CD4-positive, alpha-beta memory T cell (primary cell): Measurements from ENCODE around the gene GCAT. TPM values are rescaled to one million over a fixed set of nuclear protein-coding genes. Genes with fewer than 3 reads are reported as not detected.

Experiments
- CTCF ChIA-PET: fragments of 350-600 bp; sonication (Branson Sonifier 250); formaldehyde crosslinking; loops from one replicate; lab custom pipeline; 2021; ENCODE audit warnings: inconsistent platforms; ENCODE audit not compliant: partially characterized antibody; lab: Charles Lee
- POLR2A ChIA-PET: fragments of 350-600 bp; sonication (Branson Sonifier 250); formaldehyde crosslinking; loops from one replicate; lab custom pipeline; 2021; ENCODE audit not compliant: partially characterized antibody; lab: Charles Lee
- DNase-seq, 5 donors: peaks; one replicate each; pipeline versions ENCODE4 v3.0.0 to v3.0.0-alpha.2; 2020 to 2022; ENCODE audit warnings: mixed read lengths in 1 of 5
- H3K27ac ChIP-seq: one replicate; pipeline ENCODE4 v1.7.0; 2013; ENCODE audit warnings: low read depth, low read length
- H3K27me3 ChIP-seq: 2 replicates; pipeline ENCODE4 v1.7.0; 2013; ENCODE audit warnings: mild to moderate bottlenecking, low read length, moderate library complexity; ENCODE audit not compliant: insufficient read depth
- H3K36me3 ChIP-seq: 2 replicates; pipeline ENCODE4 v1.7.0; 2013; ENCODE audit warnings: mild to moderate bottlenecking, low read length, moderate library complexity; ENCODE audit not compliant: insufficient read depth
- H3K4me1 ChIP-seq: 2 replicates; pipeline ENCODE4 v1.7.0; 2013; ENCODE audit warnings: mild to moderate bottlenecking, low read length, moderate library complexity; ENCODE audit not compliant: insufficient read depth
- H3K4me3 ChIP-seq, 2 donors: one replicate each; pipeline ENCODE4 v1.7.0; 2013; ENCODE audit warnings: low read length in 2 of 2, mild to moderate bottlenecking in 1 of 2
- H3K9me3 ChIP-seq, 2 donors: one replicate each; pipeline ENCODE4 v1.7.0; 2013; ENCODE audit warnings: low read length in 2 of 2, control low read depth in 1 of 2; ENCODE audit not compliant: control insufficient read depth in 1 of 2
- H3K27ac Mint-ChIP-seq, 7 donors: one replicate each; pipeline ENCODE4 v1.8.0; 2020 to 2021; ENCODE audit warnings: mixed read lengths in 7 of 7, mild to moderate bottlenecking in 6 of 7, inconsistent platforms in 3 of 7, moderate library complexity in 3 of 7
- H3K27me3 Mint-ChIP-seq, 2 donors: one replicate each; pipeline ENCODE4 v1.8.0; 2020 to 2021; ENCODE audit warnings: mixed read lengths in 2 of 2
- H3K36me3 Mint-ChIP-seq, 2 donors: one replicate each; pipeline ENCODE4 v1.8.0; 2020 to 2021; ENCODE audit warnings: mixed read lengths in 2 of 2, inconsistent platforms in 1 of 2, mild to moderate bottlenecking in 1 of 2
- H3K4me1 Mint-ChIP-seq, 4 donors: one replicate each; pipeline ENCODE4 v1.8.0; 2020 to 2021; ENCODE audit warnings: mixed read lengths in 4 of 4, mild to moderate bottlenecking in 1 of 4
- H3K4me3 Mint-ChIP-seq, 8 donors: one replicate each; pipeline ENCODE4 v1.8.0; 2020 to 2021; ENCODE audit warnings: mixed read lengths in 8 of 8, mild to moderate bottlenecking in 7 of 8, moderate library complexity in 6 of 8, inconsistent platforms in 3 of 8
- H3K9me3 Mint-ChIP-seq, 8 donors: one replicate each; pipeline ENCODE4 v1.8.0; 2020 to 2021; ENCODE audit warnings: mixed read lengths in 8 of 8, mild to moderate bottlenecking in 5 of 8, inconsistent platforms in 3 of 8, moderate library complexity in 1 of 8
- intact Hi-C: fragments of 100-400 bp; cut with micrococcal nuclease; formaldehyde crosslinking; loops from one replicate; pipeline ENCODE4 v1.15.1; 2023
- polyA plus RNA-seq, 2 donors: library from polyadenylated mRNA; unstranded; fragments of 300-500 nt; fragmentation: Illumina TruSeq; gene quantifications; one replicate each; pipeline ENCODE4 v1.2.3, GENCODE V29; 2021
- total RNA-seq, 2 experiments: library from RNA; stranded (reverse); gene quantifications; one replicate each; pipeline ENCODE4 v1.2.3, GENCODE V29; 2021

Gene GCAT
- total and polyA plus RNA-seq, 4 experiments from 2014 or later: 2.9 to 6.8 (median 3.9) TPM

DNA sequence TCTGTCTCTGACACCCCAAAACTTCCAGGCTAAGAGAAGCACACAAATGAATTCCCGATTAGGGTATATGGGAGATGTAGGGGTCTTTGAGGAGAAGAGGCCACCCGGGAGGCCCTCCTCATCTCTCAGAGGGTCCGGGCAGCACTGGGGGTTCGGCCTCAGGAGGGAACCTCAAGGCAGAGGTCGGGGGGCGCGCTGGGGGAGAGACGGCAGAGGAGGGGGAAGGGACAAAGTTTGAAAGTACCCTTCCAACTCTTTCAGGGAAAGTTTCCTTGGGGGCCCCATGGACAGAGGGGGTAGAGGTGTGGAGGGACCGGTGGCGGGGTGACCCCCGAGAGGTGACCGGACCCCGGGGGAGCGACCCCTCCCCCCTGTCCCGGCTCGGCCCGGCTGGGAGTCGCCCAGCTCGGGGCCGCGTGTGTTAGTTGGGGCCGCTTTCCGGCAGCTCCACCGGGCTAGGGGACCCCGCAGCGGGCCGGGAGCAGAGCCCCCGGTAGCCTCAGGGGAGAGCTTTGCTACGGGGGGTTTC is 3.3 kb upstream of the GCAT start:
- intact Hi-C loops: no loop called here
- no peak overlapping the region for H3K4me3 ChIP-seq
- Mint-ChIP-seq H3K4me1 (peaks cover 17 to 55% (median 42%) of the 10 kb centered on the region in 4 donors), H3K27ac (peak overlapping the region in 1 of 7 donors; percentile 56), H3K36me3 (no peaks in the 10 kb centered on the region), H3K9me3 (no peaks in the 10 kb centered on the region), H3K27me3 (peaks cover 28 to 29% of the 10 kb centered on the region in 2 donors), H3K4me3 (peak overlapping the region; percentile 63 to 74 (median 70))
- no peaks in the 10 kb centered on the region for H3K9me3 ChIP-seq
- H3K27ac ChIP-seq: no peak overlapping the region
- no peak for DNase-seq
- ChIA-PET CTCF (no interaction called here), POLR2A (interaction anchor here (0.9 to 1.5 kb wide), 2 partner anchors 46 to 196 kb away, joined by 3 to 4 read pairs; partner anchors contain the start of gene GGA1)
- peaks cover 57% of the 10 kb centered on the region for H3K4me1 ChIP-seq
- peaks cover 20% of the 10 kb centered on the region for H3K27me3 ChIP-seq
- H3K36me3 ChIP-seq: no peaks in the 10 kb centered on the region

DNA sequence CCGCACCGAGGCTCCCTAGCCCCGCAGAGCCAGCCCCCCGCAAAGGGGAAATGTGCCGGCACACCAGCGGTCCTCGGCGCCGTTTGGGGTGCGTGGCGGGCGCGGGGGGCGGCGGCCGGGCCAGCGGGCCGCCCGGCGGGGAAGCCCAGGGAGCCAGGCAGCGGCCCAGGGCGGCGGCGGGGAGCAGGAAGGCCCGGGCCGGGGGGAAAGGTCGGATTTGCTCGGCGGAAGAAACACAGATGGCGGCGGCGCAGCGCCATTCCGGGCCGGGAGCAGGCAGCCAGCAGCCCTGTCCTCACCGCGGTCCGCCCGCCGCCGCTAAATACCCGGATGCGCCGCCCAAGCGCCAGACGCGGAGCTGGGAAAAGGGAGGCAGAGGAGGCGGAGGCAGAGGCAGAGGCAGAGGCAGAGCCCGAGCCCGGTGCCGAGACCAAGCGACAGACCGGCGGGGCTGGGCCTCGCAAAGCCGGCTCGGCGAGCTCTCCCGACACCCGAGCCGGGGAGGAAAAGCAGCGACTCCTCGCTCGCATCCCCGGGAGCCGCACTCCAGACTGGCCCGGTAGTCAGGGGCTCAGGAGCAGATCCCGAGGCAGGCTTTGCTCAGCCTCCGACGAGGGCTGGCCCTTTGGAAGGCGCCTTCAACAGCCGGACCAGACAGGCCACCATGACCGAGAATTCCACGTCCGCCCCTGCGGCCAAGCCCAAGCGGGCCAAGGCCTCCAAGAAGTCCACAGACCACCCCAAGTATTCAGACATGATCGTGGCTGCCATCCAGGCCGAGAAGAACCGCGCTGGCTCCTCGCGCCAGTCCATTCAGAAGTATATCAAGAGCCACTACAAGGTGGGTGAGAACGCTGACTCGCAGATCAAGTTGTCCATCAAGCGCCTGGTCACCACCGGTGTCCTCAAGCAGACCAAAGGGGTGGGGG is 2.6 kb upstream of the GCAT start:
- Histone ChIP-seq H3K9me3 (no peaks in the 10 kb centered on the region), H3K27me3 (peaks cover 20% of the 10 kb centered on the region), H3K36me3 (no peaks in the 10 kb centered on the region), H3K4me1 (peaks cover 57% of the 10 kb centered on the region), H3K4me3 (peak overlapping the region in 1 of 2 donors; percentile 44), H3K27ac (peak overlapping the region; percentile 26)
- ChIA-PET POLR2A (interaction anchor here (0.9 to 1.5 kb wide), 2 partner anchors 45 to 197 kb away, joined by 3 to 4 read pairs; partner anchors contain the start of gene GGA1), CTCF (no interaction called here)
- no peaks in the 10 kb centered on the region for H3K9me3 Mint-ChIP-seq
- H3K4me3 Mint-ChIP-seq: peak overlapping the region; percentile 59 to 87 (median 78)
- no peaks in the 10 kb centered on the region for H3K36me3 Mint-ChIP-seq
- intact Hi-C loops: loop anchor here (5.0 kb wide), 3 partner anchors 37 to 198 kb away; partner anchors contain the start of genes ANKRD54 and GGA1
- DNase-seq: peak; percentile 55 to 69 (median 61)
- H3K27ac Mint-ChIP-seq: peak overlapping the region in 3 of 7 donors; percentile 31 to 47 (median 35)
- peaks cover 17 to 55% (median 42%) of the 10 kb centered on the region in 4 donors for H3K4me1 Mint-ChIP-seq
- H3K27me3 Mint-ChIP-seq: peaks cover 29 to 30% of the 10 kb centered on the region in 2 donors

DNA sequence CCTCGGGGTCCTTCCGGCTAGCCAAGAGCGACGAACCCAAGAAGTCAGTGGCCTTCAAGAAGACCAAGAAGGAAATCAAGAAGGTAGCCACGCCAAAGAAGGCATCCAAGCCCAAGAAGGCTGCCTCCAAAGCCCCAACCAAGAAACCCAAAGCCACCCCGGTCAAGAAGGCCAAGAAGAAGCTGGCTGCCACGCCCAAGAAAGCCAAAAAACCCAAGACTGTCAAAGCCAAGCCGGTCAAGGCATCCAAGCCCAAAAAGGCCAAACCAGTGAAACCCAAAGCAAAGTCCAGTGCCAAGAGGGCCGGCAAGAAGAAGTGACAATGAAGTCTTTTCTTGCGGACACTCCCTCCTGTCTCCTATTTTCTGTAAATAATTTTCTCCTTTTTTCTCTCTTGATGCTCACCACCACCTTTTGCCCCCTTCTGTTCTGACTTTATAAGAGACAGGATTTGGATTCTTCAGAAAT is 1.9 kb upstream of the GCAT start:
- H3K4me3 Mint-ChIP-seq: peak overlapping the region; percentile 59 to 87 (median 78)
- DNase-seq: no peak
- Histone ChIP-seq H3K4me3 (peak overlapping the region in 1 of 2 donors; percentile 44), H3K27ac (no peak overlapping the region), H3K4me1 (peaks cover 57% of the 10 kb centered on the region), H3K9me3 (no peaks in the 10 kb centered on the region), H3K27me3 (peaks cover 20% of the 10 kb centered on the region), H3K36me3 (no peaks in the 10 kb centered on the region)
- peaks cover 29 to 30% of the 10 kb centered on the region in 2 donors for H3K27me3 Mint-ChIP-seq
- ChIA-PET CTCF (interaction anchor here (5.2 kb wide), 1 partner anchor 12 kb away, joined by 50 read pairs; no protein-coding TSS in a partner anchor), POLR2A (no interaction called here)
- H3K36me3 Mint-ChIP-seq: no peaks in the 10 kb centered on the region
- H3K27ac Mint-ChIP-seq: peak overlapping the region in 3 of 7 donors; percentile 9 to 91 (median 16)
- intact Hi-C loops: loop anchor here (5.0 kb wide), 3 partner anchors 36 to 199 kb away; partner anchors contain the start of genes ANKRD54 and GGA1
- H3K4me1 Mint-ChIP-seq: peaks cover 17 to 55% (median 42%) of the 10 kb centered on the region in 4 donors
- H3K9me3 Mint-ChIP-seq: no peaks in the 10 kb centered on the region

DNA sequence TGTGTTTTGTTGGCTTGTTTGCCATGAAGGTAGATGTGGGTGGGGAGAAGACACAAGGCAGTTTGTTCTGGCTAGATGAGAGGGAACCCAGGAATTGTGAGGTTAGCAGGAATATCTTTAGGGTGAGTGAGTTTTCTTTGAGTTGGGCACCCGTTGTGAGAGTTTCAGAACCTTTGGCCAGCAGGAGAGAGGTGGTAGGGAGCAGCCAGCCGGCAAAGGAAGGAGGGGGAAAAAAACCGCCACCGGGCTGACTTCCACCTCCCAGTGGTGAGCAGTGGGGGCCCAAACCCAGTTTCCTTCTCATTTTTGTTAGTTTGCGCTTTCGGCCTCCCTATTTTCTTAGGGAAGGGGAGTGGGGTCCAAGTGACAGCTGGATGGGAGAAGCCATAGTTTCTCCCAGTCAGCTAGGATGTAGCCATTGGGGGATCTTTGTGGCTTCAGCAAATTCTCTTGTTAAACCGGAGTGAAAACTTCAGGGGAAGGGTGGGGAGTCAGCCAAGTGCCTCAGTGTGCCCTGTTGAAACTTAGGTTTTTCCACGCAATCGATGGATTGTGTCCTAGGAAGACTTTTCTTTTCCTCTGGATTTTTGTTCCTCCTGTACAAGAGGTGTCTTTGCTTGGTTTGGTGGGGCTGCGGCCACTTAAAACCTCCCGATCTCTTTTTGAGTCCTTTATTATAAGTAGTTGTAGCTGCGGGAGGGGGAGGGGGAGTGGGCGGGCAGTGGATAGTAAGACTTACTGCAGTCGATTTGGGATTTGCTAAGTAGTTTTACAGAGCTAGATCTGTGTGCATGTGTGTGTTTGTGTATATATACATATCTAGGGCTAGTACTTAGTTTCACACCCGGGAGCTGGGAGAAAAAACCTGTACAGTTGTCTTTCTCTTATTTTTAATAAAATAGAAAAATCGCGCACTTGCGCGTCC is 1.1 kb upstream of the GCAT start:
- peak overlapping the region in 5 of 7 donors; percentile 9 to 91 (median 37) for H3K27ac Mint-ChIP-seq
- intact Hi-C loops: loop anchor here (1.0 to 5.0 kb wide), 4 partner anchors 36 to 199 kb away; partner anchors contain the start of genes ANKRD54, GGA1 and MICALL1
- ChIA-PET POLR2A (interaction anchor here (1.2 to 1.5 kb wide), 2 partner anchors 13 to 100 kb away, joined by 3 to 6 read pairs; partner anchors contain the start of gene MICALL1), CTCF (interaction anchor here (0.9 to 5.2 kb wide), 2 partner anchors 11 to 24 kb away, joined by 3 to 50 read pairs; no protein-coding TSS in a partner anchor)
- no peak for DNase-seq
- H3K4me1 ChIP-seq: peaks cover 57% of the 10 kb centered on the region
- peaks cover 17 to 55% (median 42%) of the 10 kb centered on the region in 4 donors for H3K4me1 Mint-ChIP-seq
- H3K4me3 ChIP-seq: no peak overlapping the region
- H3K9me3 ChIP-seq: no peaks in the 10 kb centered on the region
- H3K27me3 Mint-ChIP-seq: peaks cover 29 to 30% of the 10 kb centered on the region in 2 donors
- no peaks in the 10 kb centered on the region for H3K36me3 Mint-ChIP-seq
- H3K36me3 ChIP-seq: no peaks in the 10 kb centered on the region
- H3K27me3 ChIP-seq: peaks cover 20% of the 10 kb centered on the region
- no peaks in the 10 kb centered on the region for H3K9me3 Mint-ChIP-seq
- peak overlapping the region; percentile 69 to 87 (median 80) for H3K4me3 Mint-ChIP-seq
- no peak overlapping the region for H3K27ac ChIP-seq

DNA sequence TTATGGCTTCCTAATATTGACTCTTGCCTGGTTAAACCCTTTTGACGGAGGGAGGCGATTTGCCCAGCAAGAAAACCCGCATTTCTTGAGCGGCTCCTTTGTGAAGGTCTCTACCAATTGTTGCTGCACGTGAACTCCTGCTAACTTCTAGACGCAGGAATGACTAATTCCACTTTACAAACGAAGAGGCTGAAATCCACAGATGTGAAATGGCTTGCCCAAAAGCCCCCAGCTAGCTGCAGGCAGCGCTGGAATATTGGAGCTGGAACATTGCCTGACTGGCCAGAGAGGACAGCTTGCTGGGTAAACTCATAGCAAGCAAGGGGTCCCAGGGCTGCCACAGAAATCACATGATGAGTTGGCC is 542 bp downstream of the GCAT start:
- H3K36me3 ChIP-seq: no peaks in the 10 kb centered on the region
- intact Hi-C loops: loop anchor here (5.0 kb wide), 3 partner anchors 34 to 201 kb away; partner anchors contain the start of genes ANKRD54 and GGA1
- H3K27ac ChIP-seq: no peak overlapping the region
- Mint-ChIP-seq H3K36me3 (no peaks in the 10 kb centered on the region), H3K9me3 (no peaks in the 10 kb centered on the region), H3K27me3 (peaks cover 24 to 25% of the 10 kb centered on the region in 2 donors), H3K4me3 (peak overlapping the region; percentile 69 to 87 (median 78)), H3K27ac (peak overlapping the region in 3 of 7 donors; percentile 32 to 47 (median 46)), H3K4me1 (peaks cover 12 to 44% (median 31%) of the 10 kb centered on the region in 4 donors)
- DNase-seq: no peak
- H3K27me3 ChIP-seq: peaks cover 20% of the 10 kb centered on the region
- H3K9me3 ChIP-seq: no peaks in the 10 kb centered on the region
- H3K4me3 ChIP-seq: peak overlapping the region in 1 of 2 donors; percentile 45
- ChIA-PET POLR2A (interaction anchor here (1.3 to 1.5 kb wide), 3 partner anchors 9 to 36 kb away, joined by 3 to 6 read pairs (median 6); partner anchors contain the start of gene ANKRD54), CTCF (interaction anchor here (1.5 to 5.4 kb wide), 3 partner anchors 10 to 145 kb away, joined by 3 to 50 read pairs (median 21); partner anchors contain the start of genes C22orf23 and POLR2F)
- H3K4me1 ChIP-seq: peaks cover 44% of the 10 kb centered on the region
